Astrocyte of the cerebellum (primary cell): ENCODE results near the gene GFAP.
A peak's percentile ranks its signal among the peaks of the same experiment; 100 is the strongest.

ENCODE experiments used
- DNase-seq: peaks from one replicate; pipeline ENCODE4 v3.0.0-alpha.2; 2011; ENCODE audit warnings: low read depth
- H3K4me3 ChIP-seq: 2 replicates; pipeline ENCODE4 v1.5.1; 2011; ENCODE audit warnings: mild to moderate bottlenecking, low read depth, low read length, moderate library complexity
- in situ Hi-C: cut with HindIII; loops from 2 replicates; pipeline ENCODE4 v1.10.0; 2017; ENCODE audit warnings: low sequenced_read_pairs
- TF ChIP-seq, protein P1 (sequence below): IDR thresholded peaks from 2 replicates; pipeline ENCODE4 v1.5.1; 2012; ENCODE audit warnings: low read length, low read depth, moderate library complexity, mild to moderate bottlenecking; ENCODE audit errors: missing control alignments

Gene GFAP

DNA sequence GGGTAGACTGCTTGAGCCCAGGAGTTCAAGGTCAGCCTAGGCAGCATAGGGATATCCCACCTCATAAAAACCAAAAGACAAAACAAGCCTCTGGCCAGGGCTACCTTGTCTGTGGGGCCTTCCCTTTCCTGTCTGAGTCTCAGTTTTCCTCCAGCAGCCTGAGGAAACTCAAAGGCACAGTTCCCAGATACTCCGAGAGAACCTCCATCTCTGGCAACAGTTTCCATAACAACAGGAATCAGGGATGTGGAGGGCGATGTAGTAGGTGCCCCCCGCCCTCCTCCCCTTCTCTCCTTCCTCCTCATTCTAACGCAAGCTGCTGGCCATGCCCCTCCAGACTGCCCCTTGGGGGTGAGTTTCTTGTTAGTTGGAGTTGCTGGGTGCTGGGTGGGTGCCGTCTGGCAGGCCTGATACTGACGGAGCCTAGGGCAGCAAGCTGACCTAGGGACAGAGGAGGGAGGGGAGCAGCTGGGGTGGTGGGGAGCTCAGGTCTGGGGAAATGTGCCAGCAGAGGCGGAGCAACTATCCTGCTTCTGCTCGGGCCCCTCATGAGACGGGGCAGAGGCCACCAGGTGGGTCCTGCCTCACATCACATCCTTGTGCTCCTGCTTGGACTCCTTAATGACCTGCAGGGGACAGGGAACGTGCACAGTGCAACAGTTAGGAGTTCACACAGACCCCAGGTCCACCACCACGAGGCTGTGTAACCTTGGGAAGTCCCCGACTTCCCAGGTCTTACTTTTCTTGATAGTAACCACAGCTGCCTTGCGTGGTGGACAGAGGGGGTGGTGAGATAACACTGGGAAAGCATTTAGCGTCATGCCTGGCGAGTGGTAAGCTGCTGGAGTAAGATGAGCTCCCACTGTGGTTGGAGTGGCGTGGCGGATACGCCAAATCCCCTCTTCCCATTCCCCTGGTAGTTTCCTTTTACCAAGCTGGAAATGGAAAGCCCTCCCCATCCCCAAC lies 8.3 kb downstream of the GFAP start:
- in situ Hi-C loops = no loop called here
- no peak overlapping the region for H3K4me3 ChIP-seq
- TF ChIP-seq, protein P1, sequence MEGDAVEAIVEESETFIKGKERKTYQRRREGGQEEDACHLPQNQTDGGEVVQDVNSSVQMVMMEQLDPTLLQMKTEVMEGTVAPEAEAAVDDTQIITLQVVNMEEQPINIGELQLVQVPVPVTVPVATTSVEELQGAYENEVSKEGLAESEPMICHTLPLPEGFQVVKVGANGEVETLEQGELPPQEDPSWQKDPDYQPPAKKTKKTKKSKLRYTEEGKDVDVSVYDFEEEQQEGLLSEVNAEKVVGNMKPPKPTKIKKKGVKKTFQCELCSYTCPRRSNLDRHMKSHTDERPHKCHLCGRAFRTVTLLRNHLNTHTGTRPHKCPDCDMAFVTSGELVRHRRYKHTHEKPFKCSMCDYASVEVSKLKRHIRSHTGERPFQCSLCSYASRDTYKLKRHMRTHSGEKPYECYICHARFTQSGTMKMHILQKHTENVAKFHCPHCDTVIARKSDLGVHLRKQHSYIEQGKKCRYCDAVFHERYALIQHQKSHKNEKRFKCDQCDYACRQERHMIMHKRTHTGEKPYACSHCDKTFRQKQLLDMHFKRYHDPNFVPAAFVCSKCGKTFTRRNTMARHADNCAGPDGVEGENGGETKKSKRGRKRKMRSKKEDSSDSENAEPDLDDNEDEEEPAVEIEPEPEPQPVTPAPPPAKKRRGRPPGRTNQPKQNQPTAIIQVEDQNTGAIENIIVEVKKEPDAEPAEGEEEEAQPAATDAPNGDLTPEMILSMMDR = no peak
- DNase-seq = no peak

DNA sequence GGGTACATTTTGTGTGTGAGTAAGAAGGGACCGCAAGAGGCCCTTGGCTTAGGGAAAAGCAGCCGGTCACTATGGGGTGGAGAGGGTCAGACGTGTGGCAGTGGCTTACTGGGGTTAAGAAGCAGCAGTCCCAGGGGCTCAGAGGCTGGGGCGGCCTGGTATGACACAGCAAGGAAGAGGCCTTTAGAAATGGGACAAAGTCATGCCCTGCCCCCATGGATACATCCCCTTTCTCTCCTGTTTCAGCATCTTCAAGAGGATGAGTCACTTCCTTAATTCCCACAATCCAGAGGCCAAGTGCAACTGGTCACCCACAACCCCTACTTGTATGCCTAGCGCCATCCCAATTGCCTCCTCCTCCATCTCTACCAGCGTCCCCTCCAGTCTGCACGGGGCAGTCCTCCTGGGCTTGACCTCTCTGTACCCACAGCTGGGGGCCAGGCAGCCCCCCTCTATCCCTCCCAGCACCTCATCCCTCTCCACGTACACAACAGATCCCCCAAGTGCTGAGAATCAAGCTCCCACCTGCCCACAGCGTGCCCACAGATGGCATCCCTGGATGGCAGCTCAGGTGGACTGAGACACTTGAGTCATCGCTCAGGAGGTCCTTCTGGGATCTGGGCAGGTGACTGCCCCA lies 9.2 kb downstream of the GFAP start:
- peak; percentile 63 for DNase-seq
- TF ChIP-seq, protein P1 = no peak
- no peak overlapping the region for H3K4me3 ChIP-seq
- in situ Hi-C loops = no loop called here

DNA sequence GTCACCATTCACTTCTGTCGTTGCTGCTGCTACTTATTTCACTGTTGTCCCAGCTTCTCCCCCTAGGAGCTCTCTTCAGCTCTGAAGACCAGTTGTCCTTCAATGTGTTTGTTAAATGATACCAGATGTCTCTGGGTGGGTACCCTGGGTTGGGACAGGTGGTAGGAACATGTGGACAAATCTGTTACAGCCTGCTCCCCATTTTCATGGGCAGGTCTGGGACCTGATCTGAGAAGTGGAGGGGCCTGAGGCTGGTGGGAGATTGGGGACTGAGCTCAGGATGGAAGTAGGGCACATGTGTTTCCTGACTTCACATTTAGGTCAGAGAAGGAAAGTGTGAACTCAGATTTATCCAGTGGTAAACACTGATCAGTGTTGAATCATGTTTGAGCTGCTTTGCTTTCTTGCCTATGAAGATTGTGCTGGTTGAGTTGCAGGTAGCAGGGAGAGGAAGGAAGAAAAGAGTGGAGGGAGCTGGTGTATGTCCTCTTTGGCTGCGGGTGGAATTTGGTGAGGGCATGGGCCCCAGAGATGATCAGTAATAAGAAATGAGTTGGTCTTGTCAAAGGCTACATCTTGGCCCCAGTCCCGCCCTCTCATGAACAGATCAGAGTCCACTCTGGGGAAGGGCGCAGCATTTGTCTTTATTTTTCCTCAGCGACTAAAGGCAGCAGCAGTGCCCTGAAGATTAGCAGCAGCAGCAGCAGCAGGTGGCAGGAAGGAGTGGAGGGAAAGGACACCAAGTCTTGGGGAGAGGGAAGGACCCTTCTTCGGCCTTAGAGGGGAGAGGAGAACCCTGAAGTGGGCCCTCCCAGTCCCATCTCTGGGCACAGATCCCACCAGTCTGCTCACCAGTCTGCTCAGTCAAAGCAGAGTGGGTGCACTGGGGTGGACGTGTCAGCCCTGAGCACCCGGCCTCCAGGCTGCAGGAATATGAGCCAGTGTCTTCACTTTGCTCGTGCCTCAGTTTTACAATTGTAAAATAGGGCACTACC lies 10.0 kb downstream of the GFAP start:
- in situ Hi-C loops = no loop called here
- H3K4me3 ChIP-seq = no peak overlapping the region
- no peak for DNase-seq
- TF ChIP-seq, protein P1 = no peak

DNA sequence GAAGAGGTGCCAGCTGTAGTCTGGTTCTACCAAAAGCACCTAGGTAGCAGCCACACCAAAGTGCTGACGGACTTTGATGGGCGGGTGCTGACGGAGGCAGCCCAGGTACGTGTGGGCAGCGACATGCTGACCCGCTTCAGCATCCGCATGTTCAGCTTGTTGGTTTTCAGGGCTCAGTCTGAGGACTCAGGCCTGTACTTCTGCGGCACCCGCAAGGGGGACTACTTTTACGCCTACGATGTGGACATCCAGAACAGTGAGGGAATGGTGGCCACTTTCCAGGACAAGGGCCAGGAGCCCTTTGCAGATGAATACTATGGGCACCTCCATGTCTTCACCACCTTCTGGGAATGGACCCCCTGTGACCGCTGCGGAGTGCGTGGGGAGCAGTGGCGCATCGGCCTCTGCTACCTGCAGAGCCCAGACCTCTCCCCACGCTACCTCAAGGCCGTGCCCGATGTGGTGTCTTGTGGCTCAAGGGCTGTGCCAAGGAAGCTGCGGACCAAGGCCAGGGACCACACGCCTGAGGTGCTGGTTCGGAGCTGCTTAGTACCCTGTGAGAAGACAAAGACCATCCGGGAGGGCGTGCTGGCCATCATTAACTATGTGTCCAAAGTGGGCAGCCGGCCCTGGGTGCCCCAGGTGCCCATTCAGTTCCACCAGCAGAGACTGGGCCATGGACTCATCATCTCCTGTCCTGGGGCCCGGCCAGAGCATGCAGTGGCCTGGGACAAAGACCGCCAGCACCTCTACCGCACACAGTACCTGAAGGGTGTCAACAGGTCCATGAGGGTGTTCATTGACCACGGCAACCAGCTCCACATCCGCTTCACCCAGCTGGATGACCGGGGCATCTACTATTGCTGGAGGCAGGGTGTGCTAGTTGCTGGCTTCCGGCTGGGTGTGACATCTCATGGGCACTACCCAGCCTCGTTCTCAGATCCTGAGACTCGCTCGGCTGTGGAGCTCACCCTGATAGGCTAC lies 11.0 kb downstream of the GFAP start:
- H3K4me3 ChIP-seq = no peak overlapping the region
- DNase-seq = no peak
- in situ Hi-C loops = no loop called here
- TF ChIP-seq, protein P1 = no peak

DNA sequence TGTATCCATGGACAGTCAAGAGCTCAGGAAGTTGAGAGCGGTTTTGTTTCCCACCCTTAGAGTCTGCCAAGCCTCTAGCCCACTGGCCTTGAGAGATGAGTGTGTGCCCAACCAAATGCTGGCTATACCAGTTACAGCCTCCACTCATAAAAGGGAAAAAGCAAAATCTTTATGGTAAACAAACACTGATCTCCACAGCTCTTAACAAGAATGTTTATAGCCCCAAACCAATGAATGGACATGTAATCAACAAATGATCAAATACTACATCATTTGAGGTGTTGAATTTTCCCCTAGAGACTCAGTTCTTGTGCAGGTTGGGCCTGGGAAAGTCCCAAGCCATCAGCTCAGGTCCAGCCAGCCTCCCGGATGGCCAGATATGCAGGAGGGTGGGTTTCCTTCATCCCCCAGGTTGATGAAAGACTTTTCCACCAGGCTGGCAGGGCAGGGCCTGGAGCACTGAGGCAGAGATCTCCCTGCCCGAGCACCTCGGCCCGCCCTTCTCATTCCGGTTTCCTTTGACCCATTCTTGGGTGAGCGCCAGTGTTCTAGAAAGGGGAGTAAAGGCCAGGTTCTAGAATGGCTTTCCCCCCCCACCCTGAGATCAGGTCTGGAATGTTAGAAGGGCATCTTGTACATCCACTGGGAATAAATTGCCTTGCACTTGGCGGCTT lies 12.2 kb downstream of the GFAP start:
- in situ Hi-C loops = no loop called here
- DNase-seq = no peak
- no peak overlapping the region for H3K4me3 ChIP-seq
- TF ChIP-seq, protein P1 = no peak
